Parathyroid adenoma (tissue), 2 donors: ENCODE data around the gene ARL4A.

Experiments used
- H2AFZ ChIP-seq: fragments of 300-600 bp; sonication (generic); one replicate; pipeline ENCODE4 v1.7.0; 2017; ENCODE audit warnings: antibody characterized with exemption, mild to moderate bottlenecking
- H3K27ac ChIP-seq: fragments of 300-600 bp; sonication (generic); one replicate; pipeline ENCODE4 v1.7.0; 2017
- H3K27me3 ChIP-seq: fragments of 300-600 bp; sonication (generic); one replicate; pipeline ENCODE4 v1.7.0; 2017; ENCODE audit warnings: low read length; ENCODE audit not compliant: control insufficient read depth, insufficient read depth
- H3K36me3 ChIP-seq: fragments of 300-600 bp; sonication (generic); one replicate; pipeline ENCODE4 v1.7.0; 2017; ENCODE audit warnings: low read length; ENCODE audit not compliant: control insufficient read depth, insufficient read depth
- H3K4me1 ChIP-seq: fragments of 300-600 bp; sonication (generic); one replicate; pipeline ENCODE4 v1.7.0; 2017; ENCODE audit warnings: control low read depth
- H3K4me2 ChIP-seq: fragments of 300-600 bp; sonication (generic); one replicate; pipeline ENCODE4 v1.7.0; 2017; ENCODE audit warnings: low read length
- H3K4me3 ChIP-seq: fragments of 300-600 bp; sonication (generic); one replicate; pipeline ENCODE4 v1.7.0; 2017; ENCODE audit warnings: low read depth, low read length
- H3K79me2 ChIP-seq: fragments of 300-600 bp; sonication (generic); one replicate; pipeline ENCODE4 v1.7.0; 2017; ENCODE audit warnings: control low read depth
- H3K9ac ChIP-seq: fragments of 300-600 bp; sonication (generic); one replicate; pipeline ENCODE4 v1.7.0; 2017; ENCODE audit warnings: mild to moderate bottlenecking
- H3K9me3 ChIP-seq: fragments of 300-600 bp; sonication (generic); one replicate; pipeline ENCODE4 v1.7.0; 2017; ENCODE audit warnings: low read length; ENCODE audit not compliant: control insufficient read depth
- TF ChIP-seq, protein P1 (sequence below): fragments of 300-600 bp; sonication (generic); IDR thresholded peaks from one replicate; pipeline ENCODE4 v1.7.0; 2017; ENCODE audit warnings: antibody characterized with exemption, mild to moderate bottlenecking
- donor health status: primary hyperparathyroidism.

ARL4A gene

DNA sequence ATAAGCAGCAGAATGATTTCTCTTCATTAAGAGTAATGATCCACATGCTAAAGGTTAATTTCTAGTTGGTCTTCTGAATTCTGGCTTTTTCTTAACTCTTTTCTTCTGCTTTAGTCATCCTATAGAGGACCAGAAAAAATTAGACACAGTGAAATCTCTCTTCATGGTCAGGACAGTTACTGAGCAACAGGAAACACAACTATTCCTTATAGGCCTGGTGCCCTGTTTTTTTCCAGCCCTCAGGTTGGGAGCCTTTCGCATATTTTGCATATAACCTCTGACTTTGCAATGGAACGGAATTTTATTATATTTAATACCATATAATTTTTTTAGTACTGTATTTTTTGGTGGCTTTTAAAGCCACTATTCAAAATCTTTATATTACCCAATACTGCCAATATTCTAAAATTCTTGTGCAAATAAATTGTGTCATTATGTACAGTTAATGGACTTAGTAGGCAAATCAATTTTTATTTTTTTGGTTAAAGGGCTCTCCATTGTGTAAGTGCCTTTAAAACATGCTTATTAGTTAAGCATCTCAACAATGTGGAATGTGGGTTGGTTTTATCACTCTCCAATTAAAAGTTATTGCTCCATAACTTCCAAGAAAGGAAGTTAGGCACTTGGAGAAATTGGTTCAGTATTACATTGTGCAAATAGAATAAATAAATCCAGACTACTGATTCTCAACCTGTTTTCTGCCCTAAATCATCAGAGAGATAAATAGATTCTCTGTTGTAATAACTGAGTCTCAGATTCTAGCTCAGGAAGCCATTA is 22.5 kb downstream of the ARL4A start:
- Histone ChIP-seq H2AFZ (no peak overlapping the region), H3K4me3 (no peak overlapping the region), H3K4me2 (no peak overlapping the region), H3K27ac (no peak overlapping the region), H3K9ac (no peak overlapping the region), H3K79me2 (no peaks in the 10 kb centered on the region), H3K4me1 (no peaks in the 10 kb centered on the region), H3K27me3 (no peaks in the 10 kb centered on the region), H3K36me3 (no peaks in the 10 kb centered on the region), H3K9me3 (no peaks in the 10 kb centered on the region)
- TF ChIP-seq, protein P1, sequence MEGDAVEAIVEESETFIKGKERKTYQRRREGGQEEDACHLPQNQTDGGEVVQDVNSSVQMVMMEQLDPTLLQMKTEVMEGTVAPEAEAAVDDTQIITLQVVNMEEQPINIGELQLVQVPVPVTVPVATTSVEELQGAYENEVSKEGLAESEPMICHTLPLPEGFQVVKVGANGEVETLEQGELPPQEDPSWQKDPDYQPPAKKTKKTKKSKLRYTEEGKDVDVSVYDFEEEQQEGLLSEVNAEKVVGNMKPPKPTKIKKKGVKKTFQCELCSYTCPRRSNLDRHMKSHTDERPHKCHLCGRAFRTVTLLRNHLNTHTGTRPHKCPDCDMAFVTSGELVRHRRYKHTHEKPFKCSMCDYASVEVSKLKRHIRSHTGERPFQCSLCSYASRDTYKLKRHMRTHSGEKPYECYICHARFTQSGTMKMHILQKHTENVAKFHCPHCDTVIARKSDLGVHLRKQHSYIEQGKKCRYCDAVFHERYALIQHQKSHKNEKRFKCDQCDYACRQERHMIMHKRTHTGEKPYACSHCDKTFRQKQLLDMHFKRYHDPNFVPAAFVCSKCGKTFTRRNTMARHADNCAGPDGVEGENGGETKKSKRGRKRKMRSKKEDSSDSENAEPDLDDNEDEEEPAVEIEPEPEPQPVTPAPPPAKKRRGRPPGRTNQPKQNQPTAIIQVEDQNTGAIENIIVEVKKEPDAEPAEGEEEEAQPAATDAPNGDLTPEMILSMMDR: no peak

DNA sequence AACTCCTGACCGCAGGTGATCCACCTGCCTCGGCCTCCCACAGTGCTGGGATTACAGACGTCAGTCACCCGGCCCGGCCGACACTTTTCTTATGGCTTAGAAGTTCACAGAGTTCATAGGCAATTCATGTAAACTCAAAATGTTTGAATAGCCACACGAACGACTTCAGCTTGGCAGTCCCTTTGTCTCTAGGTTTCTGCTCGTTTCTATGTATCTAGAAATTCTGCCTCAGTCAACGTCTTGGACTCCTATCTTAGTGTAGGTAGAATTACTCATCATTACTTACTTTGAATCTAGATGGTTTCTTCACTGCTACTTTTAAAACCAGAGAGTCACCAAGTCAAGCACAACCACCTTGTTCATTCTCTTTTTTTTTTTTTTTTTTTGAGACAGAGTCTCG is 23.7 kb downstream of the ARL4A start:
- TF ChIP-seq, protein P1: no peak
- H3K27me3 ChIP-seq: no peaks in the 10 kb centered on the region
- no peaks in the 10 kb centered on the region for H3K79me2 ChIP-seq
- no peaks in the 10 kb centered on the region for H3K36me3 ChIP-seq
- no peak overlapping the region for H3K4me2 ChIP-seq
- H3K27ac ChIP-seq: no peak overlapping the region
- H3K9me3 ChIP-seq: no peaks in the 10 kb centered on the region
- no peak overlapping the region for H2AFZ ChIP-seq
- H3K9ac ChIP-seq: no peak overlapping the region
- H3K4me1 ChIP-seq: no peaks in the 10 kb centered on the region
- H3K4me3 ChIP-seq: no peak overlapping the region

DNA sequence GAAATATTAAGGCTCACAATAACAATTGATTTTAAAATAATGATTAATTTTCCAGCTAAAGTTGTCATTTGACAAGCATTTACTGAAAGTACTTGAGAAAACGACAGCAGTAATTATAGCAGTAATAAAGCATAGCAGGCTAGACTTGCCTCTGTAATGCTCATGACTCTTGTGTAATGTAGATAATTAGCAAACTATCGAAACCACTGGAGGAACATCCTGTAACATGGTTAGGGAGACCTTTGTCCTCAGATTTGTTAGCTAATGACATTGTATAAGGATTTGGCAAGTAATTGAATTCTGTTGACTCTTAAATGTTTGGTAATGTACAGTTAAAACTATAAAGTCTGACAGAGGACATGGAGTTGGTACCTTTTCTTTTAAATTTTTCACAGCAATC is 24.8 kb downstream of the ARL4A start:
- Histone ChIP-seq H3K27ac (no peak overlapping the region), H3K4me1 (no peaks in the 10 kb centered on the region)

DNA sequence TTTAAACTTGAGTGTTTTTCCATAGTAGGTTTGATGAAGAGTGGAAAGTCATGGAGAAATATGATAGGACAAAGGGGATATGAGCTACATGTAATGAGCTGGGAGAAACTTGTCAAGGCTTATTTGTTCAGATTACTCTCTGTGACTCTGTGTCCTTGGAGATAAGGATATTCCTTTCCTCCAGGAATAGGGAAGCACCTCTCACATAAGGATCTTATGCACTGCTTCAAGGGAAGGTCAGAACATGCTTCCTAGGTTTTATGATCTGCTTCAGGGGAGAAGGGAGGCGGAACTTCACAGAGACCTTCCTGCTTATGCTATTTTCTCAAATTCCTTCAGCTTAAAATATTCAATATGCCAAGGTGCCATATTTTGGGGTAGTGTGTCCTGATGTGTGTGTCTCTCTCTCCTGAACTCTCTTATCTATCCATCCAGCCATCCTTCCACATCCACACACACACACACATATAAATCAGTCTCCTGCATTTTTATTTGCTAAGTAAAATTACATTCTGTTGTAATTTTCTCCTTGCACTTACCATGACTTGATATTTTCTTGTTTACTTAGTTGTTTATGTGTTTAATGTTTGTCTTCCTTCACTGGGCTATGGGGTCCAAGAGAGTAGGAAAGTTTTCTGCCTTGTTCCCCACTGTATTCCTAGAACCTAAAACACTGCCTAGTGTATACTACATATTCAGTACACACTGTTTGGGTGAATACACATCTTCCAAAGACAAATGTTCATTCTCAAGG is 26.4 kb downstream of the ARL4A start:
- TF ChIP-seq, protein P1: no peak
- Histone ChIP-seq H3K79me2 (no peaks in the 10 kb centered on the region), H3K27me3 (no peaks in the 10 kb centered on the region), H3K27ac (no peak overlapping the region), H3K4me1 (no peaks in the 10 kb centered on the region), H3K9me3 (no peaks in the 10 kb centered on the region), H3K9ac (no peak overlapping the region), H3K36me3 (no peaks in the 10 kb centered on the region), H3K4me3 (no peak overlapping the region), H2AFZ (no peak overlapping the region), H3K4me2 (no peak overlapping the region)

More for the DNA sequence above, 24.8 kb downstream of the ARL4A start:
- H3K4me3 ChIP-seq: no peak overlapping the region
- no peaks in the 10 kb centered on the region for H3K79me2 ChIP-seq
- no peak overlapping the region for H3K4me2 ChIP-seq
- no peaks in the 10 kb centered on the region for H3K36me3 ChIP-seq
- no peak overlapping the region for H3K9ac ChIP-seq
- no peaks in the 10 kb centered on the region for H3K9me3 ChIP-seq
- H3K27me3 ChIP-seq: no peaks in the 10 kb centered on the region
- TF ChIP-seq, protein P1: no peak
- H2AFZ ChIP-seq: no peak overlapping the region
